GM18861 (cell line): Measurements from ENCODE around the gene RAPGEF1.
"Not testable (repeated sequence)": the region's sequence is repeated elsewhere in the genome, so short reads cannot be mapped to it uniquely, and the experiment has no call there.

Experiments used
- ATAC-seq: cut with Tn5 transposase; IDR thresholded peaks from one replicate; pipeline ENCODE4 v1.9.1; 2021; ENCODE audit not compliant: unreplicated experiment

Gene RAPGEF1

GRCh38 chr9:131731644-131732043, 8.2 kb downstream of the RAPGEF1 start:
- ATAC-seq: no peak

GRCh38 chr9:131731237-131731636, 8.6 kb downstream of the RAPGEF1 start:
- ATAC-seq: no peak

DNA sequence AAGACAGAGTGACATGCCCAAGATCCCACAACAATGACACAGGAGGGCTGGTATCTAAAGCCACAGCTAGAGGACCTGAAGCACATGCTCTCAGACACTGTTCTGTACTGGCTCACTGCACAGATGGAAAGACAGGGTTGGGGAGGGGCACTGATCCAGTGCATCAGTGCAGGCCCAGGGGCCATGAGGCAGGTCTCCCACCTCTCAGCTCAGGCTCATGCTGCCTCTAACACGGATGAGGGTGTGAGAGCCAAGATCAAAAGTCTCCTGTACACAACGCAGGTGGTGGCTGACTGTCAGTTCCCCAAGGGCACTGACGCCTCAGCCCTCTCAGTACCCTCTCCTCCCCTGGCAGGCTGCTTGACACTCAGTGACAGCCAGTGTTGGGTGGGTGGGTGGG, 10.9 kb downstream of the RAPGEF1 start:
- no peak for ATAC-seq

GRCh38 chr9:131728546-131728910, 11.3 kb downstream of the RAPGEF1 start:
- ATAC-seq: no peak

DNA sequence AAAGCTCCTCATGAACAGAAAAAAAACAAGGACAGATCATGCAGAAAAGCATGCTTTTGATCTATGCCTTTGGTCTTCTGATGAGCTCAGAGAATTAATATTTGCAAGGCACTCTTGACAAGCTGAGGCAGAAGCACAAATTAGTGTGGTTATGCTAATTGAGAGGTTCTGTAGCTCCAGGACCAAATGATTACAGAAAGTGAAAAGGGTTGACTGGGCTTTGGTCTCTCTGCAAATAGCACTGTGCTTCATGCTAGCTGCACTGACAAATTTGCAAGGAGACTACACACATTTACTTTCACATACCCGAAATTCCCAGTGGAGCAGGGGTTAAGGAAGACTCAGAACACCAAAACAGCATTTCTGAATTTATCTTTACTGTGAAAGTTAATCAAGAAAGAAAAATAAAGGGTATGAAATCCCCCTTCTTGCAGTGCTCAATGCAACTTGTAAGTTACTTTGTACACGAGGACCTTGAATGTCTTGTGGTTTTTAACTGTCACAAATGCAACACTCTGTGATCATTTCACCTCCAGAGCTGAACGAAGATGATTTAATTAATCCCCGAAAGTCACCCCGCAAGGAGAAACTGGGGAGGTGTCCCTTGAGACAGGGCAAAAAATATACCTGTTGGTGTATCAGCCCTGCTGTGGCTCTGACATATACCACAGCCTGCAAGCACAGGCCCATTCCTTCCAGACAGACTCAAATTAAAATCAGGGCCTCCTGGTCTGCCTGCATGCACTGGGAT, 11.9 kb downstream of the RAPGEF1 start:
- no peak for ATAC-seq

GRCh38 chr9:131727184-131727759, 12.6 kb downstream of the RAPGEF1 start:
- ATAC-seq: no peak

DNA sequence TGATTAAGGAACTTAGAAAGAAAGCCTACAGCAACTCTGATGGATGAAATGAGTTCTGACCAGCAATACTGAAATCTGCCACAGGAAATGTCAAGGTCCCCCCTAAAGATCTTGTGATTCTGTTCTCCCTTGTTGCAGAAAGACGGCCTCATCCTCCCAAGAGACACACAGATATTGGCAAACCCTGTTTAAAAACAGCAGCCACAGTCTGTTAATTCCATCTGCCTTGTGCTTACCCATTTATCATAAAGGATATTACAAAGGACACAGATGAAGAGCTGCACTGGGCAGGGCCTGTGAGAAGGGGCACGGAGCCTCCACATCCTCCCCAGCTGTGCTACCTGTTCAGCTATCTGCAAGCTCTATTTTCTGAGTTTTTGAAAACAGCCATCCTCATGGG, 15.2 kb downstream of the RAPGEF1 start:
- no peak for ATAC-seq

GRCh38 chr9:131723632-131724031, 16.2 kb downstream of the RAPGEF1 start:
- ATAC-seq: no peak

DNA sequence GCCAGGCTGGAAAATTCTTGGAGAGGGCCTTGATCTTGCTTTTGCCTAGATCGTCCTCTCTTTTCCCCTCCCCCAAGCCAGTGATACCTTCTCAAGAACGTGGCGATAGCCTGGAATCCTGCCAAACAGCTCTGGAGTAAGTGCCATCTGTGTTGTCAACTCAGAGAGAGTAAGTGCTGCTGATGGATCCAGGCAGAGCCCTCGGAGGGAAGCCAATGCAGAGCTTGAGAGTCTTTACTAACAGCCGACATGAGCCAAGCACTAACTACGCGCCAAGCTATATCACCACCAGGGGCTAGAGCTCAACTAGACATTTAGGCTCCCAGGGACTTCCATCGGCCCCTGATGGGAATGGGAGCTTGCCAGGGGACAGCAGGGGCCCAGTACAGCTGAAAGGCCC, 17.6 kb downstream of the RAPGEF1 start:
- ATAC-seq: no peak

GRCh38 chr9:131721076-131721475, 18.8 kb downstream of the RAPGEF1 start:
- ATAC-seq: no peak

DNA sequence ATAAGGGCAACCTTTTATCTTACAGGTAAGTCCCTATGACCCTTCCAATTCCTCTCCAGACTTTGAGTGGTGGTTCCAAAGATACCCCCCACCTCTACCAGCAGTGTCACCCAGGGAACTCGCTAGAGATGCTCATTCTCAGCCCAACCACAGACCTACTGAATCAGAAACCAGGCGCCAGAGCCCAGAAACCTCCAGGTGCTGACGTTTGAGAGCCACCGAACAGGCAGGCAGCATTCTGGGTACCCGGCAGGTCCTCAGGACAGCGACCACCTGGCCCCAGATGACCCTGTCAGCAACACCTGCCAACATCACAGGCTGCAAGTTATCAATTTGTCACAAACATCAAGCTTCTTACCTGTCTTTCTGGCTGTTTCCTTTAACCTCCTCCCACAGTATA, 19.5 kb downstream of the RAPGEF1 start:
- no peak for ATAC-seq

- no peak for ATAC-seq
These were observed 20.5 kb downstream of the RAPGEF1 start for GRCh38 chr9:131719262-131719908.

- ATAC-seq: no peak
These were observed 22.0 kb downstream of the RAPGEF1 start for GRCh38 chr9:131717719-131718460.

GRCh38 chr9:131715906-131716305, 24.0 kb downstream of the RAPGEF1 start:
- no peak for ATAC-seq

DNA sequence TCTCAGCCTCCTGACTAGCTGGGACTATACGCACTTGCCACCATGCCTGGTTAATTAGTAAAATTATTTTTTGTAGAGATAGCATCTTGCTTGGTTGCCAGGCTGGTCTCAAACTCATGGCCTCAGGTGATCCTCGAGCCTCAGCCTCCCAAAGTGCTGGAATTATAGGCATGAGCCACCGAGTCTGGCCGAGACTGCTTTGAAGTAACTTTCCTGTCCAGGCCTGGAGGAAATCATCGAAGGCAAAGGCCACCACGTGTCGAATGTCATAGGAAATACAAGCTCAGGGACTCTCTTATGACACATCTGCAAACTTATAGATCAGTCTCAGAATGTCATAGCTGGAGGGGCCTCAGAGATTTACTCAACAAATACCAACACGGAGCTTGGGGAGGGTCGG, 25.1 kb downstream of the RAPGEF1 start:
- ATAC-seq: no peak

- no peak for ATAC-seq
These were observed 25.7 kb downstream of the RAPGEF1 start for GRCh38 chr9:131714161-131714646.

- ATAC-seq: no peak
These were observed 26.9 kb downstream of the RAPGEF1 start for GRCh38 chr9:131713016-131713415.

GRCh38 chr9:131712151-131712716, 27.6 kb downstream of the RAPGEF1 start:
- no peak for ATAC-seq

DNA sequence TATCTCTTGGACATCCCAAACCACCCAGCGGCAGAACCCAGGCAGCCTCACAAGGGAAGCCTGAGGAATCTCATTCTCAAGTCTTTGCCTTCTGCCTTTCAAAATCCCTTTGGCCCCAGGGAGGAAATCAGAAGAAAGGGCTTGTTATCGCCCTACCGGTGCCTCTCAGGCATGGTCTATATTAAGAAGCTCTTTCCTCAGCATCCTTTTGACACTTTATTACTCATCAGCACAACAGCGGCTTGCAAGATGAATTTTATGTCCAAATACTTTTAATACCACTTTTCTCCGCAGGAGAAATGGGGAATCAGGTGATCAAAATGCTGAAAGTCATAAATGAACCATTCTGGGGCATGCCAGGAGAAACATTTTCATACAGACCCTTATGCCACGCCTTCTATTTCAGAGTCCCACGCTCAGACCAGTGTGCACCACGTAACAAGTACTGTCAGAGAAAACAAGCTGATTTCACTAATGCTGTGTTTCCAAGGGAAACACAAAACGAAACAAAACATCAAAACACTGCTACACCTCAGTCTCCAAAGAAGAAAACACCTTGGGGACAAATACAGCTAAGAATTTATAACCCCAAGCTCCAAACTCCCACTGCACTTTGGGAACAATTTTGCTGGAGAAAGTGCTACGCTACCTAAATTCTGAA, 30.0 kb downstream of the RAPGEF1 start:
- ATAC-seq: no peak

GRCh38 chr9:131709010-131709770, 30.7 kb downstream of the RAPGEF1 start:
- not testable (repeated sequence) for ATAC-seq
